Hepatocyte (in vitro differentiated cells): ENCODE measurements around the gene MRPL27. TPM values are rescaled to one million over a fixed set of nuclear protein-coding genes. Genes with fewer than 3 reads are reported as not detected.

Source experiments
- DNase-seq: peaks from one replicate; pipeline ENCODE4 v3.0.0-alpha.2; 2016; ENCODE audit warnings: low spot score
- H2AFZ ChIP-seq: fragments of 200-600 bp; sonication (generic); 2 replicates; pipeline ENCODE4 v1.6.0; 2016; ENCODE audit warnings: antibody characterized with exemption, mild to moderate bottlenecking
- H3K27ac ChIP-seq: fragments of 200-600 bp; sonication (generic); 2 replicates; pipeline ENCODE4 v1.5.1; 2016; ENCODE audit warnings: mild to moderate bottlenecking
- H3K27me3 ChIP-seq: fragments of 200-600 bp; sonication (generic); 2 replicates; pipeline ENCODE4 v1.6.1; 2016
- H3K36me3 ChIP-seq: fragments of 200-600 bp; sonication (generic); replicated peaks from 2 replicates; pipeline ENCODE4 v1.5.1; 2016; ENCODE audit warnings: low read depth; ENCODE audit not compliant: insufficient read depth
- H3K4me1 ChIP-seq: fragments of 200-600 bp; sonication (generic); 2 replicates; pipeline ENCODE4 v1.5.1; 2016; ENCODE audit warnings: mild to moderate bottlenecking, moderate library complexity; ENCODE audit not compliant: insufficient read depth
- H3K4me2 ChIP-seq: fragments of 200-600 bp; sonication (generic); 2 replicates; pipeline ENCODE4 v1.6.0; 2016
- H3K4me3 ChIP-seq: fragments of 200-600 bp; sonication (generic); 2 replicates; pipeline ENCODE4 v1.5.1; 2016; ENCODE audit warnings: mild to moderate bottlenecking
- H3K79me2 ChIP-seq: fragments of 200-600 bp; sonication (generic); 2 replicates; pipeline ENCODE4 v1.6.0; 2017; ENCODE audit warnings: mild to moderate bottlenecking
- H3K9me2 ChIP-seq: fragments of 200-600 bp; sonication (generic); replicated peaks from 2 replicates; pipeline ENCODE4 v1.6.0; 2017; ENCODE audit warnings: mild to moderate bottlenecking; ENCODE audit not compliant: insufficient read depth
- H3K9me3 ChIP-seq: fragments of 200-600 bp; sonication (generic); 2 replicates; pipeline ENCODE4 v1.5.1; 2016; ENCODE audit warnings: low read depth, mild to moderate bottlenecking
- H4K20me1 ChIP-seq: fragments of 200-600 bp; sonication (generic); 2 replicates; pipeline ENCODE4 v1.6.0; 2016; ENCODE audit warnings: mild to moderate bottlenecking; ENCODE audit not compliant: insufficient read depth, poor library complexity, severe bottlenecking
- EZH2 ChIP-seq: fragments of 200-600 bp; sonication (generic); IDR thresholded peaks from 2 replicates; pipeline ENCODE4 v1.6.1; 2016; ENCODE audit warnings: antibody characterized with exemption, mild to moderate bottlenecking, borderline replicate concordance
- EZH2phosphoT487 ChIP-seq: fragments of 200-600 bp; sonication (generic); IDR thresholded peaks from one replicate; pipeline ENCODE4 v1.6.1; 2018; ENCODE audit warnings: antibody characterized with exemption, mild to moderate bottlenecking, low read depth, moderate library complexity; ENCODE audit not compliant: unreplicated experiment, severe bottlenecking
- WGBS: methylation state at CpG from one replicate; pipeline ENCODE4 v1.1.6; 2016; ENCODE audit warnings: low lambda C conversion rate; ENCODE audit errors: missing lambda C conversion rate; 5-methylcytosine and 5-hydroxymethylcytosine counted together
- polyA plus RNA-seq: library from polyadenylated mRNA; unstranded; fragments of >200 nt; fragmentation: Nextera tagmentation; extraction: Ambion mirVana; gene quantifications from 2 replicates; pipeline ENCODE4 v1.2.1, GENCODE V29; 2016
- total RNA-seq: library from RNA; depleted of rRNA; stranded (reverse); fragments of >200 nt; gene quantifications from 2 replicates; pipeline ENCODE4 v1.2.3, GENCODE V29; 2014
- TF ChIP-seq, protein P1 (sequence below): fragments of 200-600 bp; sonication (generic); IDR thresholded peaks from 2 replicates; pipeline ENCODE4 v1.5.1; 2016; ENCODE audit warnings: antibody characterized with exemption, mild to moderate bottlenecking; ENCODE audit not compliant: poor library complexity

The MRPL27 gene
- total and polyA plus RNA-seq, 2 experiments from 2014 or later: 83.0 to 139 TPM

DNA sequence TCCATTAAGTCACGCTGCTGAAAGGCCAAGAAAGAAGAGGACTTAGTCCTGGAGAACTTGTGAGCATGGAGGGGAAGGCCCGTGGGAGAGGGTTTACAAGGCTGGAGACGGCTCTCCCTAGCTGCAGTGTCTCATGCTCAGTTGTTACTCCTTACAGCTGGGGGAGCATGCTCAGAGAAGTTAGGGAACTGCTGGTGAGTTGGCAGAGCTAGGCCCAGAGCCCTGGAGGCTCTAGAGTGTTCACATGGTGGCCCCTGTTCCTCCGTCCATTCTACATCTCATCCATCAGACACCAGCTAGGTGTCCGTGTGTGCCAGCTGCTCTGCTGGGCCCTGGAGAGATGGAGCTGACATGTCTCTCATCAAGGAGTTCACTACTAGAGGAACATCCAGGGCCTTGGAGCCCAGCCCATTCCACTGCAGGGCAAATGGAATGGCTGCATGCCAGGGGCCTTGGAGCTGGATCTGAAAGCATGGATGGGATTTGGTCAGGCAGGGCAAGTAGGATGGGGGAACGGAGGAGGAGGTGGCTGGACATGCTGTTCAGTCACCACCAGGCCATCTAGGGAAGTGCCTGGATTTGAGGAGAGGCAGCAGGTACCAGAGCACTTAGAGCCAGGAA lies 20.8 kb downstream of the MRPL27 start:
- Histone ChIP-seq H3K36me3 (no peaks in the 10 kb centered on the region), H3K4me3 (no peak overlapping the region), H2AFZ (no peak overlapping the region), H3K9me3 (no peaks in the 10 kb centered on the region), H3K27ac (no peak overlapping the region), H3K4me1 (peaks cover 10% of the 10 kb centered on the region), H3K4me2 (no peak overlapping the region), H3K9me2 (no peaks in the 10 kb centered on the region), H3K79me2 (peaks cover 28% of the 10 kb centered on the region), H4K20me1 (no peaks in the 10 kb centered on the region), H3K27me3 (no peaks in the 10 kb centered on the region)
- 94% methylated on average over 6 of the region's 6 CpGs for WGBS
- TF ChIP-seq, protein P1, sequence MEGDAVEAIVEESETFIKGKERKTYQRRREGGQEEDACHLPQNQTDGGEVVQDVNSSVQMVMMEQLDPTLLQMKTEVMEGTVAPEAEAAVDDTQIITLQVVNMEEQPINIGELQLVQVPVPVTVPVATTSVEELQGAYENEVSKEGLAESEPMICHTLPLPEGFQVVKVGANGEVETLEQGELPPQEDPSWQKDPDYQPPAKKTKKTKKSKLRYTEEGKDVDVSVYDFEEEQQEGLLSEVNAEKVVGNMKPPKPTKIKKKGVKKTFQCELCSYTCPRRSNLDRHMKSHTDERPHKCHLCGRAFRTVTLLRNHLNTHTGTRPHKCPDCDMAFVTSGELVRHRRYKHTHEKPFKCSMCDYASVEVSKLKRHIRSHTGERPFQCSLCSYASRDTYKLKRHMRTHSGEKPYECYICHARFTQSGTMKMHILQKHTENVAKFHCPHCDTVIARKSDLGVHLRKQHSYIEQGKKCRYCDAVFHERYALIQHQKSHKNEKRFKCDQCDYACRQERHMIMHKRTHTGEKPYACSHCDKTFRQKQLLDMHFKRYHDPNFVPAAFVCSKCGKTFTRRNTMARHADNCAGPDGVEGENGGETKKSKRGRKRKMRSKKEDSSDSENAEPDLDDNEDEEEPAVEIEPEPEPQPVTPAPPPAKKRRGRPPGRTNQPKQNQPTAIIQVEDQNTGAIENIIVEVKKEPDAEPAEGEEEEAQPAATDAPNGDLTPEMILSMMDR: no peak
- no peak for TF ChIP-seq EZH2
- no peak for TF ChIP-seq EZH2phosphoT487
- DNase-seq: peak; percentile 3

DNA sequence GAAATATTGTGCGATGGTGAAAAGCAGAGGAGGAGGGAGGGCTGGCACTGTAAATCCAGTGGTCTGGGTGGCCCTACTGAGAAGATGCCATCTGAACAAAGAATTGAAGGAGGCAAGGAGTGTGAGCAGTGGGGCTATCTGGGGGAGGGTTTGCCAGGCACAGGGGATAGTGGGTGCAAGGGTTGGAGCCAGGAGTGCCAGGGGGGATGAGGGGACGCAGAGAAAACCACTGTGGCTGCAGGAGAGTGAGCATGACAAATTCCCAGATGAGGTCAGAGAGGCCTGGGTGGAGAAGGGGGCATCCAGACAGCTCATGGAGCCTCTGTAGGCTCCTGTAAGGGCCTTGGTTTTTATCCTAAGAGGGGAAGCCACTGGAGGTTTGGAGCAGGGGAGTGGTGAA lies 22.3 kb downstream of the MRPL27 start:
- Histone ChIP-seq H3K4me1 (peaks cover 14% of the 10 kb centered on the region), H3K27me3 (no peaks in the 10 kb centered on the region), H3K4me3 (no peak overlapping the region), H4K20me1 (no peaks in the 10 kb centered on the region), H3K79me2 (peaks cover 37% of the 10 kb centered on the region), H3K9me3 (no peaks in the 10 kb centered on the region), H3K27ac (no peak overlapping the region), H3K36me3 (no peaks in the 10 kb centered on the region), H3K4me2 (no peak overlapping the region), H2AFZ (no peak overlapping the region), H3K9me2 (no peaks in the 10 kb centered on the region)
- WGBS: 100% methylated on average over 2 of the region's 2 CpGs
- no peak for DNase-seq
- no peak for TF ChIP-seq EZH2phosphoT487
- TF ChIP-seq EZH2: no peak
- TF ChIP-seq, protein P1: no peak

DNA sequence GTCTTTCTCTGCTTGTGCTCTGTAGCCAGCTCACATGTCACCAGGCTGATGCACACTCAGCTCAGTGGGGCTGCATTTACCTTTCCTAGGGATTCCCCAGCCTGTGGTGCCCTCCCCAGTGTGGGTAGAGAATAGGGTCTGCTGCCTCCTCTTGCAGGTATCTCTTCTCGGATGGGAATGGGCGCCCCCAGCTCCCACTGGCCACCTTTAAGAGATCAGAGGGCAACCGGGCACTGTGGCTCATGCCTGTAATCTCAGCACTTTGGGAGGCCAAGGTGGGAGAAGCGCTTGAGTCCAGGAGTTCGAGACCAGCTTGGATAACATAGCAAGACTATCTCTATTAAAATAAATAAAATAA lies 23.8 kb downstream of the MRPL27 start:
- Histone ChIP-seq H3K9me2 (no peaks in the 10 kb centered on the region), H3K27me3 (no peaks in the 10 kb centered on the region), H3K27ac (no peak overlapping the region), H3K4me1 (peaks cover 20% of the 10 kb centered on the region), H4K20me1 (no peaks in the 10 kb centered on the region), H3K79me2 (peaks cover 37% of the 10 kb centered on the region), H3K36me3 (no peaks in the 10 kb centered on the region), H3K9me3 (no peaks in the 10 kb centered on the region), H2AFZ (no peak overlapping the region), H3K4me2 (no peak overlapping the region), H3K4me3 (no peak overlapping the region)
- DNase-seq: peak; percentile 1
- 99% methylated on average over 5 of the region's 5 CpGs for WGBS
- TF ChIP-seq EZH2: no peak

DNA sequence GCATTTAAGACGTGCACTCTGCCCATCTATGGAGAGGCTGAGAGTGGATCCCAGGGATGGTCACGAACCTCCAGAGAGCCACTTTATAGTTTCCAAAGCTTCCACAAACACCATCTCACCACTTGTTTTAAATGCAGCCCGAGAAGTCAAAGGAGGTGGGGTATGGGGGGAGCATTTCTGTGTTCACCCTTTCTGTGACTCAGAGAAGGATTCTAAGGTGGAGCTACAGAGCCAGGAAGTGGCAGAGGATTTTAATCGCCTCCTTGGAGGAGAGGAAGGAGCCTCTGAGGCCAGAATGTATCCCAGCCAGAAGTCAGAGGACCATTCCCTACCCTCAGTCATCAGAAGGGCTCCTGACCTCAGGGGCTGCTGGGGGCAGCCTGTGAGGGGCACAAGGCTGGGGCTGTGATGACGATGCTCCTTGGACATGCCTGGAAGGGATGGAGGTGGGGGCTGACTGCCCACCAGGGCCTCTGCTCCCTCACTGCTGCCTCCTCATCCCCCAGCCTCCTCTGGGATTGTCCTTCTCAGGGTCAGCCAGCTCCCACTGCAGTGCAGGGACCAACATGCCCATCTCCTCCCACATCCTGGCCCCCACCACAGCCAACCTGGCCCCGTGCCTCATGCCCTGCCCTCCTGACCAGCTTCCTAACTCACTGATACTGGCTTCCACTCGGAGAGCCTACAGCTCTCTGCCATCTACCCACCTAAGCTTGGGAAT lies 24.3 kb downstream of the MRPL27 start:
- no peak overlapping the region for H3K4me2 ChIP-seq
- 74% methylated on average over 7 of the region's 7 CpGs for WGBS
- peaks cover 37% of the 10 kb centered on the region for H3K79me2 ChIP-seq
- TF ChIP-seq EZH2phosphoT487: no peak
- TF ChIP-seq, protein P1: no peak
- no peak for TF ChIP-seq EZH2
- no peak overlapping the region for H2AFZ ChIP-seq
- H3K27me3 ChIP-seq: no peaks in the 10 kb centered on the region
- H4K20me1 ChIP-seq: no peaks in the 10 kb centered on the region
- no peaks in the 10 kb centered on the region for H3K36me3 ChIP-seq
- H3K27ac ChIP-seq: no peak overlapping the region
- H3K4me3 ChIP-seq: no peak overlapping the region
- DNase-seq: peak; percentile 2
- no peaks in the 10 kb centered on the region for H3K9me3 ChIP-seq
- peaks cover 20% of the 10 kb centered on the region for H3K4me1 ChIP-seq
- H3K9me2 ChIP-seq: no peaks in the 10 kb centered on the region
